Astrocyte of the spinal cord (primary cell): ENCODE results near the gene GNLY.

Experiments used
- DNase-seq: peaks from one replicate; pipeline ENCODE4 v3.0.0; 2011; ENCODE audit warnings: low read depth, low spot score
- H3K4me3 ChIP-seq: 2 replicates; pipeline ENCODE4 v1.5.1; 2011; ENCODE audit warnings: low read depth, mild to moderate bottlenecking, low read length, moderate library complexity
- in situ Hi-C: cut with HindIII; loops from 2 replicates; pipeline ENCODE4 v1.10.0; 2017; ENCODE audit warnings: low sequenced_read_pairs
- TF ChIP-seq, protein P1 (sequence below): IDR thresholded peaks from 2 replicates; pipeline ENCODE4 v1.5.1; 2012; ENCODE audit warnings: low read depth, mild to moderate bottlenecking, low read length, inconsistent platforms

GNLY gene

DNA sequence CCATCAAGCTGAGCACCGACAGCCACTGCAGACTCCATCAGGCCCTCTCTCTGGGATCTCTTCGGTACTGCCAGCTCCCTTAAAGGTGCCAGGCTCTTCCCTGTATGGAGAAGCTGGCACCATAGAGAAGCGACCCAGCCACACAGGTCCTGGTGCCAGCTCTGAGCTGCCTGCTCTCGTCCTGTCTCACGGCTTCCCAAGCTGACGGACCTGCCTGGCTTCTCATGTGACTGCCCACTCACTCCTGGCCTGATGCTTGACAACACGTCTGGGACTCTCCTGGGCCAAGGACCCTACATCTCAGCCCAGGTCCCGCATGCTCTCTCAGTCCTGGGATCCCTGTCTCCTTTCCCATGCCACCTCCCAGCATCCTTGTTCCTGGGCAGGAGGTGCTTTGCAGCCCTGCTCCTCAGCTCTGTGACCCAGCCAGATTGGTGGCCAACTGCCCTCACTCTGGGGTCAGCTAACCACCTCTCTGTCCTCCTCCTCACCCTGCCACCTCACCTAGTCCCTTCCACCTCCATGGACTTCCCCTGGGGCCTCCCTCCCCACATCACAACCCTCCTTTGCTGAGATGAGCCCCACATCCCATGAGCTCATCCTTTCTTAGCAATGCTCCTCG lies 47.2 kb downstream of the GNLY start:
- in situ Hi-C loops, result no loop called here
- DNase-seq, result no peak
- H3K4me3 ChIP-seq, result no peak overlapping the region
- TF ChIP-seq, protein P1, sequence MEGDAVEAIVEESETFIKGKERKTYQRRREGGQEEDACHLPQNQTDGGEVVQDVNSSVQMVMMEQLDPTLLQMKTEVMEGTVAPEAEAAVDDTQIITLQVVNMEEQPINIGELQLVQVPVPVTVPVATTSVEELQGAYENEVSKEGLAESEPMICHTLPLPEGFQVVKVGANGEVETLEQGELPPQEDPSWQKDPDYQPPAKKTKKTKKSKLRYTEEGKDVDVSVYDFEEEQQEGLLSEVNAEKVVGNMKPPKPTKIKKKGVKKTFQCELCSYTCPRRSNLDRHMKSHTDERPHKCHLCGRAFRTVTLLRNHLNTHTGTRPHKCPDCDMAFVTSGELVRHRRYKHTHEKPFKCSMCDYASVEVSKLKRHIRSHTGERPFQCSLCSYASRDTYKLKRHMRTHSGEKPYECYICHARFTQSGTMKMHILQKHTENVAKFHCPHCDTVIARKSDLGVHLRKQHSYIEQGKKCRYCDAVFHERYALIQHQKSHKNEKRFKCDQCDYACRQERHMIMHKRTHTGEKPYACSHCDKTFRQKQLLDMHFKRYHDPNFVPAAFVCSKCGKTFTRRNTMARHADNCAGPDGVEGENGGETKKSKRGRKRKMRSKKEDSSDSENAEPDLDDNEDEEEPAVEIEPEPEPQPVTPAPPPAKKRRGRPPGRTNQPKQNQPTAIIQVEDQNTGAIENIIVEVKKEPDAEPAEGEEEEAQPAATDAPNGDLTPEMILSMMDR, result no peak

DNA sequence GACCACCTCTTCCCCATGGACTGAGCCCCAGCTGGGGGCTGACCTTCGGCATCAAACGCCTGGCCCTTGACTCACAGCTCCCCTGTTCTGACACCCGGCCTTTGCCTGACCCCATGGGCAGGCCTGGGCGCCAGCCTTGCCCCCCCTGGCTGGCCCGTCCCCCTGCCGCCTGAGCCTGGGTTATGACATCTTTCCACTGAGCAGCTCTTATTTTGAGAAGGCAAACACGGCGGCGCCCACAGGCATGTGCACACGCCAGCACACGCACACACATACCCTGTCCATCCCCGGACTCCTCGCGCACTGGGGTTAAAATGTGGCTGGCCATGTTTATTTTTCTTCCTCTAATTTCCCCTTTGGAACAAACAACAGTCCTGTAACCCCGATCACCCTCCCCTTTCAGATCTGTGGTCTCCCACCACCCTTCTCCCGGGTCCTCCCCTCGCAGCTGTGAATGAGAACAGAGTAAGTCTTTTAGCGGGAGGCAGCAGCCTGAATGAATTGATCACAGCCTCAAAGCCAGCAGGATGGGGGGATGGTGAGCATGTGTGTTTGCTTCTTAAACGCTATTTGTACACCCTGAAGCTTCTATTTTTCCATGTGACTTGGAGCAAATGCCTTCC lies 47.8 kb downstream of the GNLY start:
- peak; percentile 94 for DNase-seq
- TF ChIP-seq, protein P1, result no peak
- in situ Hi-C loops, result no loop called here
- H3K4me3 ChIP-seq, result no peak overlapping the region

DNA sequence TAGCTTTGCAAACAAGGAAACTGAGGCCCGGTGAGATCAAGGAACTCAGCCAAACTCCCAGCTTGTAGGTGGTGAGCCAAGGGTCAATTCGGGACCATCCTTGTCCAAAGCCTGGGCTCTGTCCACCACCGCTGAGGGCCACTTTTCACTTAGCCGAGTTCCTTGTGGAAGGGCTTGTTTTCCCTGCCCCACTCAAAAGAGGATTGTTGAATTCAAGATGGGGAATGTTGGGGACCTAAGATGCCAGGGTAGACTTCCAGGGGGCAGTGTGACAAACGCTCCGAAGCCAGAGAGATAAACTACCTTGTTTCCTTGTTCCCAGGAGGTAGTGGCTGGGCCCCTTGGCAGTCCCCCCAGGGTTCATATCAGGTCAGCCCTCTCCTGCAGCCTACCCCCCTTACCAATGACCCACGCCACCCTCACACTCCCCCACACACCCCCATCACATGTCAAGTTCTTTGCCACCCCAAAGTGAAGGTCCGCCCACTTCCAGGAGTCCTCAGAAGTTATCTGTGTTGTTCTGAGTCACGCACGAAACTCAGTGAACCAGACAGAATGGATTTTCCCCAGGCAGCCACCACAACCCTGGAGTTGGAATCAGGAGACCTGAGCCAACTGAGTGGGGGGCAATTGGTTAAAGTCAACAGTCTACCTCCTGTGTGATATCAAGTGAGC lies 49.3 kb downstream of the GNLY start:
- DNase-seq, result peak; percentile 57
- in situ Hi-C loops, result no loop called here
- H3K4me3 ChIP-seq, result no peak overlapping the region
- TF ChIP-seq, protein P1, result no peak

DNA sequence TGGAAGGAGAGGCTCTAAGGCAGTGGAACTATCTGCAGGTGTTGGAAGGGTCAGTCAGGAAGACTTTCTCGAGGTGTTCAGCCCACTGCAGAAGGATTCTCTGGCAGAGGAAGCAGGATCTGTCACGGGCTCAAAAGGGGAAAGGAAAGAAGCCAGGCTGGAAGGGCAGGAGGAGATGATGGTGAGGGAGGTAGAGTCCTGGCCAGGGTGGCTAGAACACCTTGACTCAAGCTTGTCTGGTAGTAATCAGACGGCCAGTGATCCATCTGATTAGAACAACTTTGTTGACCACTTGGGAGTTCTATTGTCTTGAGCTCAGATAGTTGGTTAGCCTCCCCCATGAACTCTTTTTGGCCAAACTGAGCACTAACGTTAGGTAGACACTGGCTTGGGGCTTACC lies 49.9 kb downstream of the GNLY start:
- no peak overlapping the region for H3K4me3 ChIP-seq
- no peak for DNase-seq
- TF ChIP-seq, protein P1, result no peak
- in situ Hi-C loops, result no loop called here

DNA sequence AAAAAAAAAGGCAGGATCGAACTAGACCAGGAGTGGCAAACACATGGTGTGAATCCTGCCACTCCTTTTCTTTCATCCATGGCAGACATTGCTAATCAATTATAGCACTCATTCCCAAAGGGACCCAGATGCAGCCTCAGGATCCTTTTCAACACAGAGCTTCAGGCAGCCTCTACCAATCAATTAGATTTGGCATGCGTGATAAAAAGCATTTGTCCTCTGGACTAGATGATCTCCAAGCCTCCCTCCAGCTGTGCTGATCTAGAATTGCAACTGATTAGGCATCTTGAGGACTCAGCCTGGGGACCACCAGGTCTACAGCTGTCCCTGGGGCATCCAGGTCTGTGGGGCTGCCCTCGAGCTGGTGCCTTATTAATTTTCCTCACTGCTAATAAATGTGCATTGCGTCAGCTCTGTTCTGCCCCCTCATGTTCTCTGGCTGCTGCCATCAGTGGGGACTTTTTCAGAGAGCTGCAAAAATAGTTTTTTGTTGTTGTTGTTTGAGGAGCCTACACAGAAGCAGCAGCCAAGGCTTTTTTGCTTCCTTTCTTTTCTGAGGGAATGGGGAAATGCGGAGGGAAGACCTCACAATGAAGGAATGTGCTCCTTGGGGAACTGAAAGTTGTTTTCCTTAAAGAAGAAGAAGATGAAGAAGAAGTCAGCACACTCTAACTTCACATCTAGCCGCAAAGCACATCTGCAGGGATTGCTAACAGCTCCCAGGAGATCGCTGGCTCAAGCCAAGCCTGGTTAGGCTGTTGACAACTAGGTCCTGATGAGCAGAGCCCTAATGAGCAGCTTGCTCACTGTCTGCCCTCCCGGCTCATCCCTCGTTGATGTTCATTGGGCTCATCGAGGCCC lies 50.8 kb downstream of the GNLY start:
- TF ChIP-seq, protein P1, result no peak
- DNase-seq, result peak; percentile 76
- in situ Hi-C loops, result no loop called here
- H3K4me3 ChIP-seq, result no peak overlapping the region

DNA sequence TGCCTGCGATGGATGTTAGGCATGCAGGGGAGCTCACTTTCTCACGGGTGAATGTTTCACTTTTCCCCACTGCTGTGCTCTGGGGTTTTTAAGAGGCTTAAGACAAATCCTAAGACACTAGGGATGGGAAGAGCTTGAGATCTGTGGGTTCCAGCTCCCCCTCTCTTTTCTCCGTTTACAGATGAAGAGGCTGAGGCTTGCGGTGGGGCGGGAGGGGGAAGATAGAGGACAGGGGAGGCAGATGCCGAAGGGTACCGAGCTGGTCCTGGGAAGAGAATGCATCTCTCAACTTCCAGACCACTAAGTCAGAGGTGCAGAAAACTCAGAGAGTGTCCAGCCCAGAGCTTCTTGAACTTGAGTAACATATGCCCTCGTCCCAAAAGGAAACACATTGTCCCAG lies 51.5 kb downstream of the GNLY start:
- TF ChIP-seq, protein P1, result no peak
- DNase-seq, result no peak
- no peak overlapping the region for H3K4me3 ChIP-seq
- in situ Hi-C loops, result no loop called here
